HEK293T (cell line): ENCODE data around the gene GSN.

Experiments used
- CTCF ChIA-PET: fragments of 350-600 bp; formaldehyde crosslinking; extraction: SDS; loops from one replicate; lab custom pipeline; 2021; ENCODE audit warnings: antibody characterized with exemption, inconsistent platforms; lab: Yijun Ruan, JAX
- POLR2A ChIA-PET: fragments of 350-600 bp; formaldehyde crosslinking; extraction: SDS; loops from one replicate; lab custom pipeline; 2020; ENCODE audit warnings: antibody characterized with exemption, inconsistent platforms; lab: Yijun Ruan, JAX
- DNase-seq: peaks from one replicate; pipeline ENCODE4 v3.0.0; 2012; ENCODE audit warnings: mixed read lengths; ENCODE audit errors: extremely low spot score
- ARNT ChIP-seq: fragments of 450-650 bp; IDR thresholded peaks from 2 replicates; pipeline ENCODE4 v1.6.1; 2017; ENCODE audit warnings: mild to moderate bottlenecking
- BHLHE40 ChIP-seq: fragments of 450-650 bp; IDR thresholded peaks from 2 replicates; pipeline ENCODE4 v1.6.1; 2016; ENCODE audit warnings: mild to moderate bottlenecking, moderate library complexity, borderline replicate concordance
- CTBP1 ChIP-seq: fragments of 450-650 bp; IDR thresholded peaks from 2 replicates; pipeline ENCODE4 v1.6.1; 2016; ENCODE audit warnings: borderline replicate concordance
- ELF4 ChIP-seq: fragments of 450-650 bp; IDR thresholded peaks from 2 replicates; pipeline ENCODE4 v1.6.1; 2017; ENCODE audit warnings: antibody characterized with exemption
- FOXA1 ChIP-seq: fragments of 450-650 bp; IDR thresholded peaks from 2 replicates; pipeline ENCODE4 v1.6.1; 2016; ENCODE audit warnings: mild to moderate bottlenecking
- FOXK2 ChIP-seq: fragments of 450-650 bp; IDR thresholded peaks from 2 replicates; pipeline ENCODE4 v1.6.1; 2016; ENCODE audit warnings: mild to moderate bottlenecking
- FOXM1 ChIP-seq: fragments of 450-650 bp; IDR thresholded peaks from 2 replicates; pipeline ENCODE4 v1.6.1; 2017; ENCODE audit warnings: mild to moderate bottlenecking, borderline replicate concordance
- HDGF ChIP-seq: fragments of 450-650 bp; IDR thresholded peaks from 2 replicates; pipeline ENCODE4 v1.6.1; 2017; ENCODE audit warnings: antibody characterized with exemption, borderline replicate concordance
- L3MBTL2 ChIP-seq: fragments of 450-650 bp; conservative IDR thresholded peaks from 2 replicates; pipeline ENCODE4 v1.6.1; 2016; ENCODE audit warnings: mild to moderate bottlenecking
- LEF1 ChIP-seq: fragments of 450-650 bp; IDR thresholded peaks from 2 replicates; pipeline ENCODE4 v1.6.1; 2017; ENCODE audit warnings: mild to moderate bottlenecking, borderline replicate concordance
- NFRKB ChIP-seq: fragments of 450-650 bp; IDR thresholded peaks from 2 replicates; pipeline ENCODE4 v1.6.1; 2016; ENCODE audit warnings: mild to moderate bottlenecking, moderate library complexity
- PKNOX1 ChIP-seq: fragments of 450-650 bp; IDR thresholded peaks from 2 replicates; pipeline ENCODE4 v1.6.1; 2016
- SP1 ChIP-seq: fragments of 450-650 bp; IDR thresholded peaks from 2 replicates; pipeline ENCODE4 v1.6.1; 2017
- SUZ12 ChIP-seq: fragments of 450-650 bp; IDR thresholded peaks from 2 replicates; pipeline ENCODE4 v1.6.1; 2016; ENCODE audit warnings: mild to moderate bottlenecking
- TARDBP ChIP-seq: fragments of 450-650 bp; IDR thresholded peaks from 2 replicates; pipeline ENCODE4 v1.6.1; 2016
- ZNF384 ChIP-seq: fragments of 450-650 bp; IDR thresholded peaks from 2 replicates; pipeline ENCODE4 v1.6.1; 2016

The GSN gene

GRCh38 chr9:121252104-121252851 is 15.7 kb upstream of the GSN start:
- POLR2A ChIA-PET, result interaction anchor here (1.1 kb wide), 1 partner anchor 16 kb away, joined by 3 read pairs; the partner anchor contains the start of gene GSN
- no peak for DNase-seq
- CTCF ChIA-PET, result interaction anchor here (0.6 kb wide), 1 partner anchor 231 kb away, joined by 4 read pairs; no protein-coding TSS in a partner anchor
- TF ChIP-seq NFRKB, result no peak
- TF ChIP-seq ZNF384, result no peak
- TF ChIP-seq ELF4, result no peak
- TF ChIP-seq FOXM1, result no peak
- no peak for TF ChIP-seq FOXK2
- TF ChIP-seq PKNOX1, result no peak
- TF ChIP-seq SUZ12, result no peak
- TF ChIP-seq BHLHE40, result no peak
- TF ChIP-seq HDGF, result no peak
- no peak for TF ChIP-seq LEF1
- no peak for TF ChIP-seq FOXA1
- no peak for TF ChIP-seq L3MBTL2
- TF ChIP-seq SP1, result no peak
- TF ChIP-seq TARDBP, result no peak
- no peak for TF ChIP-seq ARNT
- no peak for TF ChIP-seq CTBP1

- DNase-seq, result no peak
- ChIA-PET CTCF (no interaction called here), POLR2A (interaction anchor here (1.1 kb wide), 1 partner anchor 15 kb away, joined by 3 read pairs; the partner anchor contains the start of gene GSN)
- TF ChIP-seq ARNT (no peak), CTBP1 (no peak), PKNOX1 (no peak), SUZ12 (no peak), FOXA1 (no peak), TARDBP (no peak), HDGF (no peak), SP1 (no peak), FOXK2 (no peak), BHLHE40 (no peak), ZNF384 (no peak), ELF4 (no peak), L3MBTL2 (no peak), LEF1 (no peak), FOXM1 (no peak), NFRKB (no peak)
These were observed 14.8 kb upstream of the GSN start for GRCh38 chr9:121253162-121253561.

- TF ChIP-seq BHLHE40 (no peak), TARDBP (no peak), NFRKB (no peak), FOXK2 (no peak)
- ChIA-PET CTCF (no interaction called here), POLR2A (no interaction called here)
- DNase-seq, result no peak
These were observed 14.0 kb upstream of the GSN start for GRCh38 chr9:121253821-121254501.

DNA sequence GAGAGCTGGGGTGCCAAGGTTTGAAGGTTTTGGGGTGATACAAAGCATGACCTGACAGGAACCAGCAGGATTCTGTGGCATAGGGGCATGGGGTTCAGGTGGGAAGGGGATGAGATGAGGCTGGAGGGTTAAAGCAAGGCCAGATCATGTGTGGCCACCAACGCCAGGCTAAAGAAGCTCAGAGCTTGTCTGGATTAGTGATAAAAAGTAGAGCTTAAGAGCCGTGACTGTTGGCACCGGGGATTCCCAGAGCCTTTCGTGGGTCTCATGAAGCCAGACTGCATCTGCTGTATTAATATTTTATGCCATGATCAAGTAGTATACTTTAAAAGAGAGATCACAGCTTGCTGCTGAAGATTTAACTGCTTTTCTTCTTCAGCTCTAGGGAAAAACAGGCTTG is 8.5 kb upstream of the GSN start:
- POLR2A ChIA-PET, result no interaction called here
- CTCF ChIA-PET, result no interaction called here
- TF ChIP-seq FOXM1, result no peak
- no peak for DNase-seq

DNA sequence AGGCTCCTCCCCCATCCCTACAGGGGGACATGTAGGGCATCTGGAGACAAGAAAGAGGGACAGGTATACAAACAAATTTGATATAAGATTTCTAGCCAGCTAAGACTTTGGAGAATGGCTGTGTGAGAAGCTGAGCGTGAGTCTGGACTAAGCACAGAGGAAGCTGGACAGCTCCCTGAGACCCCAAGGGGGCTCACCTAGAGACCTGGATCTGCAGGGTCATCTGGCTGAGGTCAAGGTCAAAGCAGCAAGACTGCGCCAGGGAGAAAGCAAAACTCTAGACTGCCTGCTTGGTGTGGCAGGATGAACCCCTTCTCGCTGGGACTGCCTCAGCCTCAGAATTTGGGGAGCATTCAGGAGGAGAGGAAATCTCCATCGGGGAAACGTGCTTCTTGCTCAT is 8.0 kb upstream of the GSN start:
- DNase-seq, result no peak
- TF ChIP-seq LEF1 (no peak), SP1 (no peak)
- CTCF ChIA-PET, result no interaction called here
- POLR2A ChIA-PET, result no interaction called here

GRCh38 chr9:121260457-121261106 is 7.4 kb upstream of the GSN start:
- no peak for TF ChIP-seq ZNF384
- no peak for TF ChIP-seq SP1
- TF ChIP-seq CTBP1, result no peak
- TF ChIP-seq HDGF, result no peak
- no peak for TF ChIP-seq PKNOX1
- TF ChIP-seq NFRKB, result no peak
- no peak for TF ChIP-seq FOXK2
- TF ChIP-seq SUZ12, result no peak
- TF ChIP-seq L3MBTL2, result no peak
- TF ChIP-seq ARNT, result no peak
- TF ChIP-seq FOXA1, result no peak
- POLR2A ChIA-PET, result interaction anchor here (0.7 kb wide), 1 partner anchor 26 kb away, joined by 3 read pairs; no protein-coding TSS in a partner anchor
- DNase-seq, result no peak
- CTCF ChIA-PET, result no interaction called here
